ENCODE measurements around the gene LIM2.

The LIM2 gene

DNA sequence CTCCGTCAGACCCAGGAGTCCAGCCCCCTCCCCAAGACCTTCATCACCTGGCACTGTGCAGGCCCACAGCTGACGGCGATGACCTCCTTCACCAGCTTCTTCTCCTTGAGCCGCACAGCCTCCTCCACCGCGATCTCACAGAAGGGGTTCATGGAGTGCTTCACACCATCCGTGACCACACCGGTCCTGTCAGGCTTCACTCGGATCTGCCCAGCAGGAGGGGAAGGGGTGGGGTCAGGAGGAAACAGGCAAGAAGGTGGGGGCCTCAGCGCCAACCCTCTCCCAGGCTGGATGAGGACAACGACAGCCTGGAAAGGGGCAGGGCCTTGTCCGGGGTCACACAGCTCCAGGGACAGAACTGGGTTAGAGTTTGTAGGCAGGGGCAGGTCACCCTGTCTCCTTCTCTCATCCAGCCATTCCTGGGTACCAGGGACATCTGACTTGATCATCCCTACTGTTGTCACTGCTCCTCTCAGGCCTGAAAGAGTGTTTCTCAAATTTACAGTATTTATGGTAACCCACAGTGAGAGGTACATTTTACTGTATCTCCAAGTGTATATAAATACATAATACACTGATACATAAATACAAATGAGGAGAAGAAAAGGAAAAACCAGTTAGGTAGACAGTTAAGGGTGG is 33.6 kb downstream of the LIM2 start:
- Histone ChIP-seq H3K4me1 (ENCODE audit: control insufficient read depth in 2 of 2, insufficient read depth in 2 of 2, low read length in 2 of 2) (no peaks in the 10 kb centered on the region), H3K9me3 (ENCODE audit: control insufficient read depth in 2 of 2, low read length in 2 of 2) (no peaks in the 10 kb centered on the region), H3K27ac (ENCODE audit: low read depth in 2 of 2, low read length in 2 of 2) (no peak overlapping the region), H3K4me3 (ENCODE audit: low read length in 2 of 2) (no peak overlapping the region), H3K36me3 (ENCODE audit: control insufficient read depth in 2 of 2, insufficient read depth in 2 of 2, low read length in 2 of 2) (peaks cover 20 to 24% of the 10 kb centered on the region in 2 donors), H3K27me3 (ENCODE audit: control insufficient read depth in 2 of 2, insufficient read depth in 2 of 2, low read length in 2 of 2) (no peaks in the 10 kb centered on the region), H3K9ac (ENCODE audit: low read depth in 1 of 2, low read length in 2 of 2) (no peak overlapping the region)

DNA sequence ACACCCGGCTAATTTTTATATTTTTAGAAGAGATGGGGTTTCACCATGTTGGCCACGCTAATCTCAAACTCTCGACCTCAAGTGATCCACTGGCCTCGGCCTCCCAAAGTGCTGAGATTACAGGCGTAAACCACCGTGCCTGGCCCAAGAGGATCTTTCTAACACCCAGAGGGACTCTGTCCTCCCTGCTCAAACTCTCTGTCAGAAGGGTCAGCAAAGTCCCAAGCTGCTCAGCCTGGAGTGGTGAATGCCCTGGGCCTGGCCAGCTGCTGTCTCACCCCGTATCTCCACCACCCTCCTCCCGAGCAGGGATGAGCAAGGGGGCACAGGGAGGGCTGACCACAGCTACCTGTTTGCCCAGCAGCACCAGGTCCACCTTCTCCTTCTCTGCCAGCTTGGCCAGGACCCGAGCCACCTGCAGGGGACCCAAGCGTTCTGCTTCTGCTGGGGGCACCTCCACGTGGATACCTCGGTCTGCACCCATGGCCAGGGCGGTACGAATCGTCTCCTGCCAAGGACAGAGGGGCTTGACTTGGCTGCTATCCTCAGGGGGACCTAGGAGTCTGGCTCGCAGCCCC is 34.9 kb downstream of the LIM2 start:
- no peaks in the 10 kb centered on the region for H3K9me3 ChIP-seq (ENCODE audit: control insufficient read depth in 2 of 2, low read length in 2 of 2)

DNA sequence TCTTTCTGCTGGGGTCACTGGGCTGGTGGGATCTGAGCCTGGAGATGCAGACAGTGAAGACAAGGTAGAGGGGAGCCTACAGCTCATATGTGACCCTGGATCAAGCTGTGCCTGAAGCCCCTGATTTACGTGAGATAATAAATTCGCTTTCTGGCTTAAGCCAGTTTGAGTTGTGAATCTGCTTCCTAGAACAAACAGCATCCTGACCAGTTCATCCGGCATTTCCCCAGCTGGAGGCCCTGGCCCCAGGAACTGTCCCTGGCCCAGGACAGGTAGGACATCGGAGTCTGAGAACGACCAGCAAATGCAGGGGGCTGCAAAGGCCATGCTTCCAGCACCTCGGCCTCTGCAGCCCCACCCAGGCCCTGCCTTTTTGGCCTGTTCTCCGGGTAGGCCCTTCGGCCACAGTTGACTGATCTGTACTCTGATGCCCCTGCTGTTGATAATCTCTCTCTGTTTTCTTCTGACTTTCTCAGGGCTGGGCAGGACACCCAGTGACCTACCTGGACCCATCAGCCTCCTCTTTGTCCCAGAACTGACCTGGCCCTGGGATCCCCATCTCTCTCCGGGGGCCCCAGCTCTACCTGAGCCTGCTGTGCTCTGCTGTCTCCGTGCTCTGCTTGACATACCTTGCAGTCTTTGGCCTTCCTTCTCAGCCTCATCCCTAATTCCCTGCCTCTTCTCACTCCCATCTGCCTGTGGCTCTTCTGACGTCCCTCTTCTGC is 36.3 kb downstream of the LIM2 start:
- Histone ChIP-seq H3K27ac (ENCODE audit: low read depth in 2 of 2, low read length in 2 of 2) (no peak overlapping the region), H3K9me3 (ENCODE audit: control insufficient read depth in 2 of 2, low read length in 2 of 2) (no peaks in the 10 kb centered on the region), H3K9ac (ENCODE audit: low read depth in 1 of 2, low read length in 2 of 2) (no peak overlapping the region), H3K27me3 (ENCODE audit: control insufficient read depth in 2 of 2, insufficient read depth in 2 of 2, low read length in 2 of 2) (no peaks in the 10 kb centered on the region), H3K36me3 (ENCODE audit: control insufficient read depth in 2 of 2, insufficient read depth in 2 of 2, low read length in 2 of 2) (peaks cover 31 to 35% of the 10 kb centered on the region in 2 donors), H3K4me1 (ENCODE audit: control insufficient read depth in 2 of 2, insufficient read depth in 2 of 2, low read length in 2 of 2) (no peaks in the 10 kb centered on the region), H3K4me3 (ENCODE audit: low read length in 2 of 2) (no peak overlapping the region)

More for the DNA sequence above, 34.9 kb downstream of the LIM2 start:
- Histone ChIP-seq H3K9ac (ENCODE audit: low read depth in 1 of 2, low read length in 2 of 2) (no peak overlapping the region), H3K27me3 (ENCODE audit: control insufficient read depth in 2 of 2, insufficient read depth in 2 of 2, low read length in 2 of 2) (no peaks in the 10 kb centered on the region), H3K4me1 (ENCODE audit: control insufficient read depth in 2 of 2, insufficient read depth in 2 of 2, low read length in 2 of 2) (no peaks in the 10 kb centered on the region), H3K4me3 (ENCODE audit: low read length in 2 of 2) (no peak overlapping the region), H3K36me3 (ENCODE audit: control insufficient read depth in 2 of 2, insufficient read depth in 2 of 2, low read length in 2 of 2) (peaks cover 20 to 24% of the 10 kb centered on the region in 2 donors), H3K27ac (ENCODE audit: low read depth in 2 of 2, low read length in 2 of 2) (no peak overlapping the region)

DNA sequence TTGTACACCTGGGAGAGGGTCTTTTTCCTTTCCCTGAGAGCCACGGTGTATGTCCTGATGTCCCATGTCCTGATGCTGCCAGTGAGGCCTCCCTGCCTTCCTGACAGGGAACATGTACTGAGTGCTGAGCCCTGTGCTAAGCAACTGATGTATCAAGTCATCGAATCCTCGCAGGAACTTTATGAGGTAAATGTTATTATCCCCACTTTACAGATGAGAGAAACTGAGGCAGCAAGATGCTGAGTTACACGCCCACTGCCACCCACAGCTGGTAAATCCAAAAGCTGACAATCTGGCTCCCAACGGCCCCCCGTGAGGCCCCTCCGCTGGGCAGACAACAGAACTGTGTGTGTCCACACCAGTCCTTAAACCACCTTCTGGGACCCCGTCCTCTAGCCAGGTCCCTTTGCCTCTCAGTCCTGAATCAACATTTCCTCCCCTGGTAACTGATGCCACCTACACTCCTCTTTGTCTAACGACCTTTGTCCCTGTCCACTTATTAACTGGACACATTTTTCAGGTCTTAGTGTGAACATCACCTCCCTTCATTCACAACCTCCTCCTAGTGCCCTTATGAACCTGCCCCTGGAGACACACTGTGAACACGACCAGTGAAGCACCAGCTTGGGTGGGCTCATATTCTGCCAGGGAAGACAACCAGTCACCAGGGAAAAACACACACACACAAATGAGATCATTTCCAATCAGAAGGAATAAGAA is 40.4 kb downstream of the LIM2 start:
- Histone ChIP-seq H3K4me1 (ENCODE audit: control insufficient read depth in 2 of 2, insufficient read depth in 2 of 2, low read length in 2 of 2) (no peaks in the 10 kb centered on the region), H3K36me3 (ENCODE audit: control insufficient read depth in 2 of 2, insufficient read depth in 2 of 2, low read length in 2 of 2) (peaks cover 34 to 45% of the 10 kb centered on the region in 2 donors), H3K27ac (ENCODE audit: low read depth in 2 of 2, low read length in 2 of 2) (no peak overlapping the region)

DNA sequence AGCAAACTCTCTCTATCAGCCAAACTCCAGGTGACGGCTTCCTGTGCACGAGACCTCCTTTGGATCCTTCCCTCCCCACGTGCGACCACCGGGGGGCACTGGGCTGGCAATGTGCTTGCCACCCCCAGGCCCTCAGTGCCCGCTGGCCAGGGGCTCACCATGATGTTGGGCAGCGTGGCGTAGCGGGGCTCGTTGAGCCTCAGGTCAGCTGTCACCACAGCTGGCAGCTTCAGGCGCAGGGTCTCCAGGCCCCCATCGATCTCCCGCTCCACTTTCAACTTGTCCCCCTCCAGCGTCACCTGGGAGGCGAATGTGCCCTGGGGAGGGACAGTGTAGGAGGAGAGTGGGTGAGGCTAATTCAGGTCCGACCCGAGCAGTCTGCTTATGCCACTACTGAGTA is 41.0 kb downstream of the LIM2 start:
- Histone ChIP-seq H3K9ac (ENCODE audit: low read depth in 1 of 2, low read length in 2 of 2) (no peak overlapping the region), H3K4me3 (ENCODE audit: low read length in 2 of 2) (no peak overlapping the region), H3K27me3 (ENCODE audit: control insufficient read depth in 2 of 2, insufficient read depth in 2 of 2, low read length in 2 of 2) (no peaks in the 10 kb centered on the region), H3K9me3 (ENCODE audit: control insufficient read depth in 2 of 2, low read length in 2 of 2) (no peaks in the 10 kb centered on the region), H3K4me1 (ENCODE audit: control insufficient read depth in 2 of 2, insufficient read depth in 2 of 2, low read length in 2 of 2) (no peaks in the 10 kb centered on the region), H3K27ac (ENCODE audit: low read depth in 2 of 2, low read length in 2 of 2) (no peak overlapping the region), H3K36me3 (ENCODE audit: control insufficient read depth in 2 of 2, insufficient read depth in 2 of 2, low read length in 2 of 2) (peaks cover 32 to 45% of the 10 kb centered on the region in 2 donors)

More for the DNA sequence above, 40.4 kb downstream of the LIM2 start:
- Histone ChIP-seq H3K9me3 (ENCODE audit: control insufficient read depth in 2 of 2, low read length in 2 of 2) (no peaks in the 10 kb centered on the region), H3K27me3 (ENCODE audit: control insufficient read depth in 2 of 2, insufficient read depth in 2 of 2, low read length in 2 of 2) (no peaks in the 10 kb centered on the region), H3K4me3 (ENCODE audit: low read length in 2 of 2) (no peak overlapping the region), H3K9ac (ENCODE audit: low read depth in 1 of 2, low read length in 2 of 2) (no peak overlapping the region)

DNA sequence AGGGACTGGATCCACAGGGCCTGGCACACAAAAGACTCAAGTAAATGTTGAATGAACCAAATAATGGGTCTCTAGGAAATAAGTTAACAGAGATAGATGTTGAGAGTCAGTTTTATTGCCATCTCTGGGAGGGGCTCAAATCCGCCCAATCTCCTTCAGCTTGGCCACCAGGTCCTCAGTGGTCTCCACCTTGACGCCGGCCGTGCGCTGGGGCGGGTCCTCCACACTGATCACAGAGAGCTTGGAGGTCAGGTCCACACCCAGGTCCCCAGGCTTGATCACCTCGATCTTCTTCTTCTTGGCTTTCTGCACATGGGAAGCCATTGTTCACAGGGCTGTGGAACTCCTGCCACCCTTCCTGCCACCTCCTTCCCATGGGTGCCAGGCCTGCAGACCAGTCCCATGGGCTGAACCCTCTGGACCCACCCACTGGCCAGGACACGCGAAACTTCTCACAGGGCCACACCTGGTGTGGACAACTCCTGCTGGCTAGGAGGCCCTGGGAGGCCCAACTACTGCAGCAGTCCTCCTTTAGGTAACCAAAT is 42.6 kb downstream of the LIM2 start:
- H3K9ac ChIP-seq (ENCODE audit: low read depth in 1 of 2, low read length in 2 of 2): no peak overlapping the region
- H3K4me1 ChIP-seq (ENCODE audit: control insufficient read depth in 2 of 2, insufficient read depth in 2 of 2, low read length in 2 of 2): peaks cover 0 to 3% of the 10 kb centered on the region in 2 donors
- H3K27ac ChIP-seq (ENCODE audit: low read depth in 2 of 2, low read length in 2 of 2): no peak overlapping the region
- no peaks in the 10 kb centered on the region for H3K27me3 ChIP-seq (ENCODE audit: control insufficient read depth in 2 of 2, insufficient read depth in 2 of 2, low read length in 2 of 2)
- no peak overlapping the region for H3K4me3 ChIP-seq (ENCODE audit: low read length in 2 of 2)
- H3K9me3 ChIP-seq (ENCODE audit: control insufficient read depth in 2 of 2, low read length in 2 of 2): no peaks in the 10 kb centered on the region
- peaks cover 23 to 35% of the 10 kb centered on the region in 2 donors for H3K36me3 ChIP-seq (ENCODE audit: control insufficient read depth in 2 of 2, insufficient read depth in 2 of 2, low read length in 2 of 2)

DNA sequence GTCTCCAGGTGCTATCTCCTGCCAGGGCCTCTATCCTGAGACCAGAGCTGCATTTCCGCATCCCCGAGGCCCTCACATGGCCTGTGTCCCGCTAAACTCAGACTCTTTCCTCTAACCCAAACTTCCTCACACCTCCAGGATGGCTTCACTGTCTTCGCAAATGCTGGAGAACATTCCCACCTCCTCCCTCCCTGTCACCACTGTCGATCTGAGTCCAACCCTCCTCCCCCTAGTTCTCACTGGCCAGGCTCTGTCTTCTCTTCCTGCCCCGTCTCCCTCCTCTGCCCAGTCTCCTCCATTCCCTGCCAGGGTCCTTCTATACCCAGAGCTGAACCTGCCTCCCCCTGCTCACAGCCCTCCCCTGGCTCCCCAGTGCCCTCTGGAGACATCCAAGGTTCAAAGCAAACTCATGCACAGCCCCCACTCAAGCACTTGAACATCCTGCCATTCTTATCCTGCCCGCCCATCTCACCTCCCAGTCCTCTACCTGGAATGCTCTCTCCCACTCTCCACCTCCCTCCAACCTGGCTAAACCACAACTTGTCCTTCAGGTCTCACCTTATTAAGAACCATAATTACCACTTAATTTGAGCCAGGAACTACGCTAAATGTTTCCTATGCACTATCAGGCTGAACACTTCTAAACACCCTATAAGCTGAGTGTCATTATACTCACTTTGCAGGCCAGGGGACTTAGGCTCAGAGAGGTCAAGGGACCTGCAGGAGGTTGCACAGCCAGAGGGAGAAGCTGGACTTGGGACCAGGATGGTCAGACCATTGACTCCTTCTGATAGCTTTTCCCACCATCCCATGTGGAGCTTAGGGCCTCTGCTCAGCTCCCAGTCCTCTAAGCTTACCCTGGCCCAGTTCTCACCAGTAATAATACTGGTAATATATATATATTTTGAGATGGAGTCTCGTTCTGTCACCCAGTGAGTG is 44.9 kb downstream of the LIM2 start:
- no peaks in the 10 kb centered on the region for H3K27me3 ChIP-seq (ENCODE audit: control insufficient read depth in 2 of 2, insufficient read depth in 2 of 2, low read length in 2 of 2)
- no peaks in the 10 kb centered on the region for H3K9me3 ChIP-seq (ENCODE audit: control insufficient read depth in 2 of 2, low read length in 2 of 2)
- H3K9ac ChIP-seq (ENCODE audit: low read depth in 1 of 2, low read length in 2 of 2): no peak overlapping the region
- H3K36me3 ChIP-seq (ENCODE audit: control insufficient read depth in 2 of 2, insufficient read depth in 2 of 2, low read length in 2 of 2): peaks cover 20 to 29% of the 10 kb centered on the region in 2 donors
- peaks cover 5 to 10% of the 10 kb centered on the region in 2 donors for H3K4me1 ChIP-seq (ENCODE audit: control insufficient read depth in 2 of 2, insufficient read depth in 2 of 2, low read length in 2 of 2)
- H3K27ac ChIP-seq (ENCODE audit: low read depth in 2 of 2, low read length in 2 of 2): no peak overlapping the region
- no peak overlapping the region for H3K4me3 ChIP-seq (ENCODE audit: low read length in 2 of 2)

DNA sequence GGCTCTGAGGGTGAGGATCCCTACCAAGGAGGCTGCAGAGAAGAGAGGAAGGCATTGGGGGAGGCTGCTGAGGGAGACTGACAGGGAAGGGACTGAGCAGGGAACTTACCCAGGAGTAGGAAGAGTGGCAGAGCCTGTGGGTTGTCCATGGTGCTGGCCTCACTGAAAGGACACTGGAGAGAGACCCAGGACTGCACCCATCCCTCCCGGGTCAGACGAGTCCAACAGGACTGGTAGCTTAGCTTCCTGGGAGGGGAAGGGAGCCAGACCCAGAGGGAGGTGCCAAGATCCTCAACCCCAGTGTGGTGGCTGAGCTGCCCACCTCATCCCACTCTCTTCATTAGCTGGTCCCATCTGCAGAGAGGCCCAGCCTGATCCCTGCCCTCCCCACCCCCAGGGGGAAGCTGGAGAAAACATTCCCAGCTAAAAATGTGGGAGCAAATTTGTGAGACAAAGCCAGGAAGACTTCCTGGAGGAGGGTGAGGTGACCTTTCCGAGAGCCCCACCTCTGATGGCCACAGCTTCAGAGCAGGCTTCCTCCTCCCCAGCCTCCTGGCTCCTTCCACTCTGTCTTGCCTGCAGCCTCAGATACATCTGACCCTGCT is 45.7 kb downstream of the LIM2 start, which contains the start of gene VSIG10L:
Gene VSIG10L (minus strand): TSS at position 164 of the 605 bp plus-strand sequence. CDS start 15 bp downstream, at position 149.
- H3K4me3 ChIP-seq (ENCODE audit: low read length in 2 of 2): no peak within 1 kb of the TSS
- H3K27me3 ChIP-seq (ENCODE audit: control insufficient read depth in 2 of 2, insufficient read depth in 2 of 2, low read length in 2 of 2): no peaks in the 10 kb centered on the region
- no peak within 1 kb of the TSS for H3K9ac ChIP-seq (ENCODE audit: low read depth in 1 of 2, low read length in 2 of 2)
- peaks cover 19 to 21% of the 10 kb centered on the region in 2 donors for H3K36me3 ChIP-seq (ENCODE audit: control insufficient read depth in 2 of 2, insufficient read depth in 2 of 2, low read length in 2 of 2)
- no peaks in the 10 kb centered on the region for H3K9me3 ChIP-seq (ENCODE audit: control insufficient read depth in 2 of 2, low read length in 2 of 2)
- H3K4me1 ChIP-seq (ENCODE audit: control insufficient read depth in 2 of 2, insufficient read depth in 2 of 2, low read length in 2 of 2): peaks cover 5 to 10% of the 10 kb centered on the region in 2 donors
- H3K27ac ChIP-seq (ENCODE audit: low read depth in 2 of 2, low read length in 2 of 2): no peak within 1 kb of the TSS

DNA sequence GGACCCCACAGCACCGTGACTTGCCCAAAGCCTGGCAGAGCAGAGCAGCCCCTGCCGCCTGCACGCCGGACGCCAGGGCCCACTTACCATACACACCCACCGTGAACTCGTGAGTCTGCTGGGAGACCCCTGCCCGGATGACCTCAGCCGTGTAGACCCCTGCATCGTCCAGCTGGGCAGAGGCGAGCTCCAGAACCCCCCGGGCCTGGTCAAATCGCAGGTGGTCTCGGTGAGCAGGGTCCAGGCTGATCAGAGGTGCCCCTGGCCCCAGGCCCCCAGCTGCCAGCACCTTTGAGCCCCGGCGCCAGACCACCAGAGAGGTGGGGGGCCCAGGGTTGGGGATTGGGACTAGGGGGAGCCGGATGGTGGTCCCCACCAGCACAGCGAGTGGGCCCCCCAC is 46.7 kb downstream of the LIM2 start:
- H3K4me3 ChIP-seq (ENCODE audit: low read length in 2 of 2): no peak overlapping the region
- no peaks in the 10 kb centered on the region for H3K9me3 ChIP-seq (ENCODE audit: control insufficient read depth in 2 of 2, low read length in 2 of 2)
- H3K36me3 ChIP-seq (ENCODE audit: control insufficient read depth in 2 of 2, insufficient read depth in 2 of 2, low read length in 2 of 2): peaks cover 9 to 11% of the 10 kb centered on the region in 2 donors
- H3K27ac ChIP-seq (ENCODE audit: low read depth in 2 of 2, low read length in 2 of 2): no peak overlapping the region
- peaks cover 5 to 10% of the 10 kb centered on the region in 2 donors for H3K4me1 ChIP-seq (ENCODE audit: control insufficient read depth in 2 of 2, insufficient read depth in 2 of 2, low read length in 2 of 2)
- no peak overlapping the region for H3K9ac ChIP-seq (ENCODE audit: low read depth in 1 of 2, low read length in 2 of 2)
- no peaks in the 10 kb centered on the region for H3K27me3 ChIP-seq (ENCODE audit: control insufficient read depth in 2 of 2, insufficient read depth in 2 of 2, low read length in 2 of 2)
